ENCODE measurements around the gene IGSF21. TPM values are rescaled to one million over a fixed set of nuclear protein-coding genes. Genes with fewer than 3 reads are reported as not detected.

The IGSF21 gene
- total RNA-seq, 4 donors from 2014 or later, result 4.7 to 10.2 (median 5.9) TPM

GRCh38 chr1:18294437-18295176 is 187.0 kb downstream of the IGSF21 start:
- H3K4me3 ChIP-seq, result no peak overlapping the region
- TF ChIP-seq EP300 (IDR thresholded peaks at IDR 0.05) (no peak), POLR2A (IDR thresholded peaks at IDR 0.05) (no peak), CTCF (IDR thresholded peaks at IDR 0.05) (no peak)
- no peak for DNase-seq (ENCODE audit: low spot score in 2 of 2)
- no peaks in the 10 kb centered on the region for H3K36me3 ChIP-seq
- peaks cover 0 to 51% of the 10 kb centered on the region in 2 donors for H3K27me3 ChIP-seq
- no peak overlapping the region for H3K27ac ChIP-seq
- H3K4me1 ChIP-seq, result no peaks in the 10 kb centered on the region
- WGBS, 2 donors, result 27% methylated on average over 16 of the region's 16 CpGs
- H3K9me3 ChIP-seq, result no peaks in the 10 kb centered on the region

GRCh38 chr1:18297896-18298648 is 190.5 kb downstream of the IGSF21 start:
- no peak overlapping the region for H3K27ac ChIP-seq
- no peaks in the 10 kb centered on the region for H3K9me3 ChIP-seq
- H3K4me3 ChIP-seq, result no peak overlapping the region
- TF ChIP-seq CTCF (IDR thresholded peaks at IDR 0.05), result no peak
- no peak for TF ChIP-seq POLR2A (IDR thresholded peaks at IDR 0.05)
- TF ChIP-seq EP300 (IDR thresholded peaks at IDR 0.05), result no peak
- WGBS, 2 donors, result 35 to 42% methylated on average over 11 of the region's 11 CpGs
- no peak for DNase-seq (ENCODE audit: low spot score in 2 of 2)
- peaks cover 0 to 45% of the 10 kb centered on the region in 2 donors for H3K27me3 ChIP-seq
- H3K4me1 ChIP-seq, result no peaks in the 10 kb centered on the region
- H3K36me3 ChIP-seq, result no peaks in the 10 kb centered on the region

- no peaks in the 10 kb centered on the region for H3K36me3 ChIP-seq
- H3K4me3 ChIP-seq, result no peak overlapping the region
- WGBS, 2 donors, result 60 to 66% methylated on average over 7 of the region's 7 CpGs
- H3K9me3 ChIP-seq, result no peaks in the 10 kb centered on the region
- peaks cover 0 to 46% of the 10 kb centered on the region in 2 donors for H3K27me3 ChIP-seq
- no peak overlapping the region for H3K27ac ChIP-seq
- peak in 3 of 5 experiments; percentile 53 to 57 (median 55) for TF ChIP-seq CTCF (IDR thresholded peaks at IDR 0.05)
- no peak for TF ChIP-seq EP300 (IDR thresholded peaks at IDR 0.05)
- DNase-seq (ENCODE audit: low spot score in 2 of 2), result no peak
- H3K4me1 ChIP-seq, result no peaks in the 10 kb centered on the region
Measured at GRCh38 chr1:18299441-18300338, 192.1 kb downstream of the IGSF21 start.

DNA sequence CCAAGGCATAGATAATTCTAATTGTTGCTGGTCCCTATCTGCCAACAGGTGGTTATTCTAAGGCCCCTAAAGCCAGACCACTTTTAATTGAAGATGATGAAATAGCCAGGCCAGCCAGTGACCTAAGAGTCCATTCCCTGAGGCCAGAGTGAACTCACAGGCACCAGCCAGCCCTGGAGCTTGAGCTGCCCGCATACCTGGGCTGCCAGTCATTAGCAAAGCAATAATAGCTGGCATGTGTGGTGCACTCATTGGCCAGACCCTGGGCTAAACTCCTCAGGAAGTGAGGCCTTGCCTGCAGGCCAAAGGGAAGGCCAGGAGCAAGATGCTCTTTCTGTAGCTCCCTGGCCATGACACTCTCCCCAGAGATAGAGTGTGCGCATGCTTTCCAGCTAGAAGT is 192.8 kb downstream of the IGSF21 start:
- Histone ChIP-seq H3K4me1 (no peaks in the 10 kb centered on the region), H3K27me3 (peaks cover 0 to 40% of the 10 kb centered on the region in 2 donors), H3K27ac (no peak overlapping the region), H3K9me3 (no peaks in the 10 kb centered on the region), H3K36me3 (no peaks in the 10 kb centered on the region), H3K4me3 (no peak overlapping the region)
- no peak for DNase-seq (ENCODE audit: low spot score in 2 of 2)
- TF ChIP-seq POLR2A (IDR thresholded peaks at IDR 0.05) (no peak), CTCF (IDR thresholded peaks at IDR 0.05) (no peak), EP300 (IDR thresholded peaks at IDR 0.05) (no peak)
- 78 to 86% methylated on average over 2 of the region's 2 CpGs for WGBS, 2 donors

Data from tibial nerve (tissue), 4 donors.